Breast epithelium (tissue), 4 donors: ENCODE data around the gene BCCIP. TPM values are rescaled to one million over a fixed set of nuclear protein-coding genes. Genes with fewer than 3 reads are reported as not detected.

ENCODE experiments used
- DNase-seq, 2 donors: peaks; one replicate each; pipeline ENCODE4 v3.0.0-alpha.2; 2019; ENCODE audit warnings: low spot score in 2 of 2
- H3K27ac ChIP-seq, 2 donors: fragments of 200-600 bp; sonication (generic) in 1 of 2; one replicate each; pipeline ENCODE4 v1.5.1; 2016 to 2019; ENCODE audit warnings: mild to moderate bottlenecking in 1 of 2
- H3K27me3 ChIP-seq, 2 donors: fragments of 200-600 bp; sonication (generic) in 1 of 2; one replicate each; pipeline versions ENCODE4 v1.5.1 to v1.6.0; 2017 to 2019; ENCODE audit warnings: control low read depth in 1 of 2, mild to moderate bottlenecking in 1 of 2
- H3K36me3 ChIP-seq: fragments of 200-600 bp; one replicate; pipeline ENCODE4 v1.5.1; 2019
- H3K4me1 ChIP-seq, 2 donors: fragments of 200-600 bp; sonication (generic); one replicate each; pipeline ENCODE4 v1.5.1; 2016 to 2019; ENCODE audit warnings: control low read depth in 1 of 2
- H3K4me3 ChIP-seq, 3 donors: fragments of 200-600 bp; sonication (generic); 1 replicate in 2 of 3; 2 replicates in 1 of 3; pipeline ENCODE4 v1.5.1; 2016 to 2019; ENCODE audit warnings: mild to moderate bottlenecking in 3 of 3, moderate library complexity in 2 of 3
- H3K9me3 ChIP-seq, 2 donors: fragments of 200-600 bp; sonication (generic) in 1 of 2; one replicate each; pipeline ENCODE4 v1.5.1; 2016 to 2019; ENCODE audit warnings: control low read depth in 1 of 2
- CTCF ChIP-seq, 3 donors: fragments of 450-650 bp; IDR thresholded peaks; one replicate each; pipeline ENCODE4 v1.5.1; 2016 to 2017; ENCODE audit warnings: antibody characterized with exemption in 3 of 3, mild to moderate bottlenecking in 3 of 3, moderate library complexity in 3 of 3
- POLR2A ChIP-seq: fragments of 450-650 bp; IDR thresholded peaks from one replicate; pipeline ENCODE4 v1.6.1; 2016; ENCODE audit warnings: antibody characterized with exemption, mild to moderate bottlenecking, moderate library complexity
- POLR2AphosphoS5 ChIP-seq, 3 donors: sonication (generic); formaldehyde crosslinking; IDR thresholded peaks; one replicate each; pipeline ENCODE4 v1.6.1; 2017; ENCODE audit warnings: antibody characterized with exemption in 3 of 3
- intact Hi-C: fragments of 100-400 bp; cut with DNase I; formaldehyde crosslinking; loops from one replicate; pipeline ENCODE4 v1.15.1; 2023; ENCODE audit warnings: low total_unique reads
- total RNA-seq, 3 donors: library from RNA; depleted of rRNA; stranded (reverse); fragments of >200 nt; gene quantifications; one replicate each; pipeline ENCODE4 v1.1.0, GENCODE V29; 2016

Gene BCCIP
- total RNA-seq, 3 donors from 2014 or later: 41.9 to 60.0 (median 46.5) TPM

DNA sequence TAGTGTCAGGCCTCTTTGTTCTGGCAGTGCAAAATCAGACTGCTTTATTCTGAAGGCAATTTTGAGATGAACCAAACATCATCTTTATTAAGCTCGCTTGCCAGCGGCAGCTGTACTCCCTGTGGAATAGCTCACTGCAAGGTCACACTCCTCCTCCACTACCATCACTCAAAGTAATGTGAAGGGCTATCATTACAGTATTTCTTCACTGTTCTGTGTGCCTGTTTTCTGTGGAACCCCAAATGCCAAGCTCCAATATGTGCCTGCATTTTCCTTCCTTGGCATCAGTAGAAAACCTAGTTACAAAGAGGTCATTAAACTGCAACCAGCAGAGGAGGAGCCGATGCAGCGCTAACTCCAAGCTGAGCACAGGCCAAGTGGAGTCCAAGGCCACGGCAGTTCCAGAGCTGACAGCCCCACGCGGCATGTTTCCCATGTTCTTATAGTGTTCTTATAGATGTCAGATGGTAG is 21.4 kb downstream of the BCCIP start:
- intact Hi-C loops: no loop called here
- H3K4me3 ChIP-seq: no peak overlapping the region
- no peaks in the 10 kb centered on the region for H3K9me3 ChIP-seq
- DNase-seq: no peak
- H3K27ac ChIP-seq: no peak overlapping the region
- H3K4me1 ChIP-seq: no peaks in the 10 kb centered on the region
- TF ChIP-seq CTCF (IDR thresholded peaks at IDR 0.05) (no peak), POLR2AphosphoS5 (IDR thresholded peaks at IDR 0.05) (no peak)
- no peaks in the 10 kb centered on the region for H3K36me3 ChIP-seq
- no peaks in the 10 kb centered on the region for H3K27me3 ChIP-seq

- Histone ChIP-seq H3K4me1 (no peaks in the 10 kb centered on the region), H3K9me3 (no peaks in the 10 kb centered on the region), H3K36me3 (no peaks in the 10 kb centered on the region), H3K4me3 (no peak overlapping the region), H3K27ac (no peak overlapping the region), H3K27me3 (no peaks in the 10 kb centered on the region)
- no peak for DNase-seq
- intact Hi-C loops: no loop called here
- TF ChIP-seq POLR2A (no peak), CTCF (IDR thresholded peaks at IDR 0.05) (no peak), POLR2AphosphoS5 (IDR thresholded peaks at IDR 0.05) (no peak)
Measured at GRCh38 chr10:125845617-125846016, 22.3 kb downstream of the BCCIP start.

DNA sequence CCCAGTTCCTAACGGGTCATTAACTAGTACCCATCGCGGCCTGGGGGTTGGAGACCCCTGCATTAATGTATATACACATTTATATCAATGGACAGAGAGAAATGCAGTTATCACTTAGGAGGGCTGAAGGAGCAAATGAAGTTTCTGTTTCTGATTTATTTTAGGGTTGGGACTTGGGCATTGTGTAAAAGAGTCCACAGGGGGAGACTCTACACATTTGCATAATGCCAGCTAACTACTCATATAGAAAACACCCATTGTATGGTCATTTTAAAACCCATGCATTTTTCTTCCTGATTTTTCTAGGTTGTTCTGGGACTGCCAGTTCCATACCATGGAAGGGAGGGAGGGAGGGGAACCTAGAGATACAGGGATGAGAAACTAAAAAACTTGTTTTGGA is 23.5 kb downstream of the BCCIP start:
- H3K27ac ChIP-seq: no peak overlapping the region
- no peak overlapping the region for H3K4me3 ChIP-seq
- no peaks in the 10 kb centered on the region for H3K9me3 ChIP-seq
- intact Hi-C loops: no loop called here
- H3K36me3 ChIP-seq: no peaks in the 10 kb centered on the region
- H3K27me3 ChIP-seq: no peaks in the 10 kb centered on the region
- no peak for DNase-seq
- TF ChIP-seq POLR2A (no peak), POLR2AphosphoS5 (IDR thresholded peaks at IDR 0.05) (no peak), CTCF (IDR thresholded peaks at IDR 0.05) (no peak)
- no peaks in the 10 kb centered on the region for H3K4me1 ChIP-seq

DNA sequence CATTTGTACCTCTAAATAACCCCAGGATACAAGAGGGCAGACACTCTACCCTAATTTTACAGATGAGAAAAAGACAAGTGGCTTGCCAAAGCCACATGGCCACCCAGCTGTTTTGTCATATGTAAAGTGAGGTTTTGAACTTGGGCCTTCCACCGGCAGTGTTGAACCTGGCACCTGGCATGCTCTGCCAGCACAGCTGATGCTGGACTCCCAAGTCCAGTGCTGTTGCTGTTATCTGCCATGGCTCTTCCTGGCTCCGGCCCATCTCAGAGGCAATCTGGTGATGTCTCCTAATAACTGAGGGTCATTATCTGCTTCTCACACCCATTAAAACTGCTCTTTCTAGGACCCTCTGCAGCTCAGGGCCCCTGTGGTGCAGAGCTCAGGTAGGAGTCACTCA is 25.0 kb downstream of the BCCIP start:
- intact Hi-C loops: no loop called here
- no peak for DNase-seq
- no peak overlapping the region for H3K4me3 ChIP-seq
- no peaks in the 10 kb centered on the region for H3K36me3 ChIP-seq
- H3K27ac ChIP-seq: no peak overlapping the region
- H3K27me3 ChIP-seq: no peaks in the 10 kb centered on the region
- TF ChIP-seq POLR2AphosphoS5 (IDR thresholded peaks at IDR 0.05): no peak
- TF ChIP-seq CTCF (IDR thresholded peaks at IDR 0.05): no peak
- TF ChIP-seq POLR2A: no peak
- H3K4me1 ChIP-seq: no peaks in the 10 kb centered on the region
- H3K9me3 ChIP-seq: no peaks in the 10 kb centered on the region

DNA sequence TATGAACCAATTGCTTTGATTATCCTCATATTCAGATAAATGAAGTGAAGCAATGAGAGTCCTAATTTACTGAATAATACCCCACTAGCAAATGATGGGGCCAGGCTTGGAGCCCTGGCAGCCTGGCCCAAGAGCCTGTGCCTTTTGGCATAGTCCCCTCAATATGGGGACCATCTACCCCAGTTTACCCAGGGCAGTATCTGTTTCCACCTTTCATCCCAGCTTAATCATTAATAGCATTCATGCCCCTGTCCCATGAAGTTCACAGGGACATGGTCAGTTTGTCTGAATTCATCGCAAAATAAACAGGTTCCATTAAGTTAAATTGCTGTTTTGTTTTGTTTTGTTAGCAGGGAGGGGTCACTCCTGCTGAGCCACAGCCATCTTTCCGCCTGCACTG is 25.5 kb downstream of the BCCIP start:
- H3K9me3 ChIP-seq: no peaks in the 10 kb centered on the region
- H3K4me3 ChIP-seq: no peak overlapping the region
- DNase-seq: no peak
- no peaks in the 10 kb centered on the region for H3K4me1 ChIP-seq
- no peak overlapping the region for H3K27ac ChIP-seq
- TF ChIP-seq CTCF (IDR thresholded peaks at IDR 0.05) (no peak), POLR2AphosphoS5 (IDR thresholded peaks at IDR 0.05) (no peak), POLR2A (no peak)
- H3K27me3 ChIP-seq: no peaks in the 10 kb centered on the region
- intact Hi-C loops: no loop called here
- no peaks in the 10 kb centered on the region for H3K36me3 ChIP-seq
